AG04450 (cell line): ENCODE data around the gene SLC6A2. TPM values are rescaled to one million over a fixed set of nuclear protein-coding genes. Genes with fewer than 3 reads are reported as not detected.
"Not testable (repeated sequence)": the region's sequence is repeated elsewhere in the genome, so short reads cannot be mapped to it uniquely, and the experiment has no call there.

Experiments used
- CTCF ChIA-PET: fragments of 300-600, 350-600 bp; formaldehyde crosslinking; extraction: SDS; loops from one replicate; lab custom pipeline; 2022; ENCODE audit warnings: antibody characterized with exemption, inconsistent platforms; lab: Charles Lee
- POLR2A ChIA-PET: fragments of 350-600 bp; formaldehyde crosslinking; extraction: SDS; loops from one replicate; lab custom pipeline; 2021; ENCODE audit warnings: antibody characterized with exemption, inconsistent platforms; lab: Yijun Ruan, JAX
- DNase-seq: peaks from one replicate; pipeline ENCODE4 v3.0.0-alpha.2; 2011; ENCODE audit warnings: low read depth, low spot score
- H3K27ac ChIP-seq: one replicate; pipeline ENCODE4 v1.5.1; 2012; ENCODE audit warnings: low read depth, low read length, control low read depth
- H3K27me3 ChIP-seq: one replicate; pipeline ENCODE4 v1.6.0; 2012; ENCODE audit warnings: low read length; ENCODE audit not compliant: control insufficient read depth, insufficient read depth
- H3K4me3 ChIP-seq: 2 replicates; pipeline ENCODE4 v1.5.1; 2011; ENCODE audit warnings: mild to moderate bottlenecking, low read depth, low read length, control low read depth
- H3K9me3 ChIP-seq: 2 replicates; pipeline ENCODE4 v1.5.1; 2012; ENCODE audit warnings: low read length; ENCODE audit not compliant: control insufficient read depth, insufficient read depth
- polyA minus RNA-seq: library from RNA; depleted of rRNA, polyadenylated mRNA; stranded (reverse); fragments of >200 nt; gene quantifications from 2 replicates; pipeline ENCODE4 v1.2.3, GENCODE V29; 2011; rRNA and poly(A)+ RNA removed
- polyA plus RNA-seq: library from polyadenylated mRNA; depleted of rRNA; stranded (reverse); fragments of >200 nt; gene quantifications from 2 replicates; pipeline ENCODE4 v1.2.3, GENCODE V29; 2011; rRNA removed
- TF ChIP-seq, protein P1 (sequence below): IDR thresholded peaks from 2 replicates; pipeline ENCODE4 v1.5.1; 2011; ENCODE audit warnings: low read depth, low read length, control low read depth, inconsistent platforms

The SLC6A2 gene
- polyA plus RNA-seq = not detected in 2 replicates
- not detected in 2 replicates for polyA minus RNA-seq

DNA sequence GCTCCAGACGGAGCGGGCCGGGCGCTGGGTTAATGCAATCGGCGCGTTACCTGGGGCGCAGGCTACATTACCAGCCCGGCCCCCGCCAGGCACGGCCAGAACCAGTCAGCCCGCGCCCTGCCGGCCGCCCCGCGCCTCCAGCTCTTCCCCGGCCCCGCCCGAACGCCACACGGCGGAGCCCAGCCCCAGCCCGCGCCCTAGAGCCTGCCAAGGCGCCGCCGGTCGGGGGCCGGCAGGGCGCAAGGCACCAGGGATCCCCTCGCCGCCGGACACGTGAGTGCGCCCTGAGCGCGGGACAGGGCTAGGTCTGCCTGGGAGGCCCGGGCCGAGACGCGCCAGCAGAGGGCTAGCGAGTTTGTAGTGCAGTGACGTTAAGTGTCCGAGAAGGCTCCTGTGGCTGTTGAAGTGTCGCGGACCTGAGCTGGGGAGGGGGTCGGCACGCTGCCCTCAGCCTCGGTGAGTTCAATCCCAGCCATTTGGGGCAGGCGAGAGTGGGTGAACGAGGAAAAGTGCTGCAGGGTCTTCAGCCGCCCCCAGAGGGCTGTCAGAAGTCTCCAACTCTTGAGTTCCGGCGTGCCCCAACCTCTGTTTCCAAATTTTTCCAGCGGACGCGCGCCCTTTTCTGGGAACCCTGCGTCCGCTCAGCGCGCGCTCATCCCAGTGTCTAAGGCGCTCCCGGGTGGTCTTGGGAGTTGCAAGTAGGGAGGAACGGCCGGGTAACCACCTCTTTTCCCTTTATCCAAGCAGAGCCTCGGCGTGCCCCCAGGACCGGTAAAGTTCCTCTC, at the start of gene SLC6A2:
Gene SLC6A2 (plus strand): TSS at position 92 of the 785 bp plus-strand sequence. CDS start 707 bp downstream, outside the sequence.
- TF ChIP-seq, protein P1, sequence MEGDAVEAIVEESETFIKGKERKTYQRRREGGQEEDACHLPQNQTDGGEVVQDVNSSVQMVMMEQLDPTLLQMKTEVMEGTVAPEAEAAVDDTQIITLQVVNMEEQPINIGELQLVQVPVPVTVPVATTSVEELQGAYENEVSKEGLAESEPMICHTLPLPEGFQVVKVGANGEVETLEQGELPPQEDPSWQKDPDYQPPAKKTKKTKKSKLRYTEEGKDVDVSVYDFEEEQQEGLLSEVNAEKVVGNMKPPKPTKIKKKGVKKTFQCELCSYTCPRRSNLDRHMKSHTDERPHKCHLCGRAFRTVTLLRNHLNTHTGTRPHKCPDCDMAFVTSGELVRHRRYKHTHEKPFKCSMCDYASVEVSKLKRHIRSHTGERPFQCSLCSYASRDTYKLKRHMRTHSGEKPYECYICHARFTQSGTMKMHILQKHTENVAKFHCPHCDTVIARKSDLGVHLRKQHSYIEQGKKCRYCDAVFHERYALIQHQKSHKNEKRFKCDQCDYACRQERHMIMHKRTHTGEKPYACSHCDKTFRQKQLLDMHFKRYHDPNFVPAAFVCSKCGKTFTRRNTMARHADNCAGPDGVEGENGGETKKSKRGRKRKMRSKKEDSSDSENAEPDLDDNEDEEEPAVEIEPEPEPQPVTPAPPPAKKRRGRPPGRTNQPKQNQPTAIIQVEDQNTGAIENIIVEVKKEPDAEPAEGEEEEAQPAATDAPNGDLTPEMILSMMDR = no peak
- H3K27me3 ChIP-seq = peaks cover 53% of the 10 kb centered on the region
- DNase-seq = no peak
- H3K27ac ChIP-seq = no peak within 1 kb of the TSS
- ChIA-PET POLR2A (no interaction called here), CTCF (interaction anchor here (2.0 kb wide), 1 partner anchor 191 kb away, joined by 5 read pairs; no protein-coding TSS in a partner anchor)
- H3K9me3 ChIP-seq = no peaks in the 10 kb centered on the region; the same call in 1 of the 2 replicates
- H3K4me3 ChIP-seq = no peak within 1 kb of the TSS

DNA sequence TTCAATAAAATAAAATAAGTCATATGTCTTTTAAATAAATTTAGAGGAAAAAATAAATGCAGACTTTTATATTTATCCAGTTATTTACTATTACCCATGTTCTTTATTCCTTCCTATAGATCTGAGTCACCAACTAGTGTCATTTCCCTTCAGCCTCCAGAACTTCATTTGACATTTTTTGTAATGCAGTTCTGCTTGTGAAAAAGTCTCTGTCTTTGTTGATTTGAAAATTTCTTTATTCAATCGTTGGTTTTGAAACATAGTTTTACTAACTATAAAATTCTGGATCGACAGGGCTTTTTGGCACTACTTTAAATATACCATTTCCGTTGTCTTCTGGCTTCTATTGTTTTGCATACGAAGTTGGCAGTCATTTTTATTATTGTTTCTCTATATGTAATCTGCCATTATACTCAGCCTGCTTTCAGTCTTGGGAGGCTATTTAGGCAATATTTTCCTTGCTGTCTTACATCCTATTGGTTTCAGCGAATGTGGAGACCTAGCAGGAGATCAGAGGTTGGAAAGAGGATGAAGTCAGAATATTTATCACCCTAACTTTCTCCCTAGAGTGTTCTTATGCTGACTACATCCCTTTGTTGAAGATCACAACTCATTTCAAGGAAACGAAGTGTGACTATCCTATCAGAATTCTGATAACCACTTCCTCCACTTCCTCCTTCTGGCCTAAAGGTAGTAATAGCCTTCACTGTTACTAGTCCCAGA, 42.0 kb upstream of the SLC6A2 start:
- CTCF ChIA-PET = no interaction called here
- TF ChIP-seq, protein P1 = no peak
- DNase-seq = no peak

DNA sequence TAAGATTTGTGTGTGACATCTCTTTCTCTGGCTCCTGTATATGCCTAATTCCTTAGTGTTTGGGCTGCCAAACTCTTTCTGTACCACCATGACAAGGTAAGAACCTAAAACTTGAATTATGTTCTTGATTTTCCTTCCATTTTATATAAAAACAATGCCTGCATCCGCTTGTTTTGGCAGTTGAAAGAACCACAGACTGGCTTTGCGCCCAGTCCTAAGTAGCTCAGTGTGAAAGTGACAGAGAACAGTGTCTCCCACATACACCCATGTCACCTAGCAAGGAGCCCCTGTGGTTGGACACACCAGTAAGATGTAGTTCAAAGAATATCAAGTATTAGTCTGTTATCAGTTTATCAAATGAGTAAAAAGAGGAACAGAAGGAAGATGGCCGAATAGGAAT, 40.7 kb upstream of the SLC6A2 start:
- CTCF ChIA-PET = no interaction called here

More for the DNA sequence above, 42.0 kb upstream of the SLC6A2 start:
- Histone ChIP-seq H3K4me3 (no peak overlapping the region), H3K9me3 (no peaks in the 10 kb centered on the region), H3K27ac (no peak overlapping the region), H3K27me3 (peaks cover 2% of the 10 kb centered on the region)
- POLR2A ChIA-PET = no interaction called here

DNA sequence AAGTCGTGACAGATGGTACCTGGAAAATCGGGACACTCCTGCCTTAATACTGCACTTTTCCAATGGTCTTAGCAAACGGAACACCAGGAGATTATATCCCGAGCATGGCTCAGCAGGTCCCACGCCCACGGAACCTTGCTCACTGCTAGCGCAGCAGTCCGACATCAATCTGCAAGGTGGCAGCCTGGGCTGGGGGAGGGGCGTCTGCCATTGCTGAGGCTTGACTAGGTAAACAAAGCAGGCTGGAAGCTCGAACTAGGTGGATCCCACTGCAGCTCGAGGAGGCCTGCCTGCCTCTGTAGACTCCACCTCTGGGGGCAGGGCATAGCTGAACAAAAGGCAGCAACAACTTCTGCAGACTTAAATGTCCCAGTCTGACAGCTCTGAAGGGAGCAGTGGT, 40.1 kb upstream of the SLC6A2 start:
- CTCF ChIA-PET, H3K4me3 ChIP-seq, DNase-seq, H3K27ac ChIP-seq, H3K27me3 ChIP-seq, H3K9me3 ChIP-seq, POLR2A ChIA-PET: not testable (repeated sequence)

More for the DNA sequence above, 40.7 kb upstream of the SLC6A2 start:
- Histone ChIP-seq H3K4me3 (no peak overlapping the region), H3K27ac (no peak overlapping the region), H3K9me3 (no peaks in the 10 kb centered on the region), H3K27me3 (peaks cover 2% of the 10 kb centered on the region)
- POLR2A ChIA-PET = no interaction called here
- DNase-seq = no peak
- TF ChIP-seq, protein P1 = no peak

DNA sequence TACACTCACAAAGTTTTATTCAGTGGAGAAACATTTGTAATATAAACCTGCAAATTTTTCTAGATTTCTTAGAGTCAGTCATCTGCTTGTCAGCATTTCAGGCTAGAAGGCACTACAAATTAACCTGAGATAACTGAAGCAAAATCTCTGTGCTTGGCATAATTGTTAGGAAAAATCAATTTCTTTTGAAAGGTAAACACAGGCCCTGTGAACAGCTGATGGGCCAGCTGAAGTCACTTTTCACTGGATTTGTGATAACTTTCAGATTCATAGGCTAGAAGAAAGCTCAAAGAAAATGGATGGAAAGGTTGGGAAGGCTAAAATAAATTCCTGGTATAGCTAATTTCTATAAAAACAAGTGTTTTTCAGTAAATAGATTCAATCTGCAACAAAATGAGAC, 34.0 kb upstream of the SLC6A2 start:
- ChIA-PET CTCF (no interaction called here), POLR2A (no interaction called here)
- no peak for DNase-seq
- H3K4me3 ChIP-seq = no peak overlapping the region
- TF ChIP-seq, protein P1 = no peak
- H3K27me3 ChIP-seq = no peaks in the 10 kb centered on the region
- H3K9me3 ChIP-seq = no peaks in the 10 kb centered on the region
- H3K27ac ChIP-seq = no peak overlapping the region
